HG02840 (cell line): ENCODE data around the gene HMG20B.
"Not testable (repeated sequence)": the region's sequence is repeated elsewhere in the genome, so short reads cannot be mapped to it uniquely, and the experiment has no call there.

Experiments used
- ATAC-seq: cut with Tn5 transposase; IDR thresholded peaks from one replicate; pipeline ENCODE4 v1.9.1; 2021; ENCODE audit warnings: mild to moderate bottlenecking, moderate library complexity, moderate number of reproducible peaks; ENCODE audit not compliant: unreplicated experiment, low FRiP score

The HMG20B gene

GRCh38 chr19:3578390-3578789 is 5.6 kb downstream of the HMG20B start:
- ATAC-seq: no peak

GRCh38 chr19:3580156-3580934 is 7.6 kb downstream of the HMG20B start:
- ATAC-seq: no peak

- not testable (repeated sequence) for ATAC-seq
Measured at GRCh38 chr19:3581792-3582191, 9.0 kb downstream of the HMG20B start.

- not testable (repeated sequence) for ATAC-seq
Measured at GRCh38 chr19:3584036-3584802, 11.5 kb downstream of the HMG20B start.

GRCh38 chr19:3585301-3586126 is 12.8 kb downstream of the HMG20B start, which contains the start of gene GIPC3:
TSS of gene GIPC3 (plus strand) at chr19:3585478. CDS start at chr19:3585598, 120 bp downstream.
- ATAC-seq: no peak

GRCh38 chr19:3586127-3586626 is 13.4 kb downstream of the HMG20B start:
- ATAC-seq: no peak

- ATAC-seq: no peak
Measured at GRCh38 chr19:3586707-3587346, 14.1 kb downstream of the HMG20B start.

- ATAC-seq: no peak
Measured at GRCh38 chr19:3589439-3589838, 16.7 kb downstream of the HMG20B start.

- no peak for ATAC-seq
Measured at GRCh38 chr19:3589949-3590348, 17.2 kb downstream of the HMG20B start.

GRCh38 chr19:3590991-3591659 is 18.4 kb downstream of the HMG20B start:
- ATAC-seq: no peak

- no peak for ATAC-seq
Measured at GRCh38 chr19:3591876-3592613, 19.3 kb downstream of the HMG20B start.

GRCh38 chr19:3593156-3593555 is 20.4 kb downstream of the HMG20B start:
- ATAC-seq: no peak

GRCh38 chr19:3595521-3596061 is 22.8 kb downstream of the HMG20B start:
- ATAC-seq: no peak

GRCh38 chr19:3599776-3600187 is 27.0 kb downstream of the HMG20B start:
- ATAC-seq: no peak

- no peak for ATAC-seq
Measured at GRCh38 chr19:3601021-3601420, 28.3 kb downstream of the HMG20B start.

- no peak for ATAC-seq
Measured at GRCh38 chr19:3603121-3603811, 30.5 kb downstream of the HMG20B start.

- ATAC-seq: no peak
Measured at GRCh38 chr19:3604227-3604986, 31.7 kb downstream of the HMG20B start.
